RWPE2 (cell line): ENCODE measurements around the gene PPP1R36.

Source experiments
- ATAC-seq: fragments of 200-7000 bp; cut with Tn5 transposase; 3 replicates; pipeline ENCODE4 v1.9.1; 2021; ENCODE audit warnings: low read depth
- DNase-seq: peaks from one replicate; pipeline ENCODE4 v3.0.0-alpha.2; 2020; ENCODE audit warnings: low spot score
- H3K27ac ChIP-seq: fragments of 450-650 bp; 2 replicates; pipeline ENCODE4 v1.5.1; 2017; ENCODE audit warnings: mild to moderate bottlenecking; ENCODE audit not compliant: poor library complexity, severe bottlenecking
- H3K27me3 ChIP-seq: fragments of 250-450 bp; sonication (Bioruptor Pico); 2 replicates; pipeline ENCODE4 v1.5.1; 2021; ENCODE audit warnings: mild to moderate bottlenecking, moderate library complexity; ENCODE audit not compliant: insufficient read depth, poor library complexity, severe bottlenecking
- H3K36me3 ChIP-seq: fragments of 250-450 bp; sonication (Bioruptor Pico); 2 replicates; pipeline ENCODE4 v1.5.1; 2020; ENCODE audit warnings: low read depth, mild to moderate bottlenecking, moderate library complexity
- H3K4me1 ChIP-seq: fragments of 250-450 bp; sonication (Bioruptor Pico); 2 replicates; pipeline ENCODE4 v1.5.1; 2021; ENCODE audit warnings: mild to moderate bottlenecking, moderate library complexity; ENCODE audit not compliant: insufficient read depth, poor library complexity, severe bottlenecking
- H3K4me3 ChIP-seq: fragments of 250-450 bp; sonication (Bioruptor Pico); 2 replicates; pipeline ENCODE4 v1.5.1; 2021; ENCODE audit warnings: mild to moderate bottlenecking, moderate library complexity; ENCODE audit not compliant: severe bottlenecking
- H3K9me3 ChIP-seq: fragments of 250-450 bp; sonication (Bioruptor Pico); 2 replicates; pipeline ENCODE4 v1.5.1; 2021; ENCODE audit warnings: mild to moderate bottlenecking, moderate library complexity; ENCODE audit not compliant: severe bottlenecking
- CTCF ChIP-seq: fragments of 450-650 bp; IDR thresholded peaks from one replicate; pipeline ENCODE4 v1.5.1; 2017; ENCODE audit warnings: mild to moderate bottlenecking, moderate library complexity; ENCODE audit not compliant: poor library complexity, severe bottlenecking

The PPP1R36 gene

GRCh38 chr14:64542836-64543201 is 6.9 kb upstream of the PPP1R36 start:
- ATAC-seq (no peak), DNase-seq (no peak)
- no peak for TF ChIP-seq CTCF
- Histone ChIP-seq H3K4me1 (no peaks in the 10 kb centered on the region), H3K36me3 (no peaks in the 10 kb centered on the region), H3K27ac (no peak overlapping the region), H3K4me3 (no peak overlapping the region), H3K27me3 (no peaks in the 10 kb centered on the region), H3K9me3 (no peaks in the 10 kb centered on the region)

- Histone ChIP-seq H3K4me1 (peaks cover 6% of the 10 kb centered on the region), H3K36me3 (no peaks in the 10 kb centered on the region), H3K27ac (no peak overlapping the region), H3K9me3 (no peaks in the 10 kb centered on the region), H3K4me3 (no peak overlapping the region), H3K27me3 (no peaks in the 10 kb centered on the region)
- no peak for TF ChIP-seq CTCF
- no peak for DNase-seq
- ATAC-seq: no peak
Observed at GRCh38 chr14:64544607-64545312, 5.0 kb upstream of the PPP1R36 start.

- ATAC-seq (no peak), DNase-seq (no peak)
- peaks cover 5% of the 10 kb centered on the region for H3K27me3 ChIP-seq
- no peak for TF ChIP-seq CTCF
- no peaks in the 10 kb centered on the region for H3K36me3 ChIP-seq
- H3K4me1 ChIP-seq: peaks cover 6% of the 10 kb centered on the region
- no peaks in the 10 kb centered on the region for H3K9me3 ChIP-seq
- H3K27ac ChIP-seq: no peak overlapping the region
- H3K4me3 ChIP-seq: no peak overlapping the region
Observed at GRCh38 chr14:64549016-64549415, 745 bp upstream of the PPP1R36 start.

GRCh38 chr14:64550621-64551333 is 1.0 kb downstream of the PPP1R36 start:
- no peak for TF ChIP-seq CTCF
- H3K36me3 ChIP-seq: no peaks in the 10 kb centered on the region
- H3K27me3 ChIP-seq: peaks cover 5% of the 10 kb centered on the region
- H3K27ac ChIP-seq: no peak overlapping the region
- DNase-seq (no peak), ATAC-seq (no peak)
- H3K9me3 ChIP-seq: no peaks in the 10 kb centered on the region
- peaks cover 6% of the 10 kb centered on the region for H3K4me1 ChIP-seq
- H3K4me3 ChIP-seq: no peak overlapping the region

GRCh38 chr14:64554556-64554955 is 4.8 kb downstream of the PPP1R36 start:
- TF ChIP-seq CTCF: no peak
- ATAC-seq (no peak), DNase-seq (no peak)
- no peaks in the 10 kb centered on the region for H3K9me3 ChIP-seq
- no peaks in the 10 kb centered on the region for H3K36me3 ChIP-seq
- peaks cover 5% of the 10 kb centered on the region for H3K27me3 ChIP-seq
- H3K27ac ChIP-seq: no peak overlapping the region
- H3K4me3 ChIP-seq: no peak overlapping the region
- H3K4me1 ChIP-seq: peaks cover 1% of the 10 kb centered on the region
